OCI-LY7 (cell line): ENCODE data around the gene ROR2.

Experiments
- CTCF ChIP-seq: fragments of 200-600 bp; sonication (generic); conservative IDR thresholded peaks from 2 replicates; pipeline ENCODE4 v1.5.1; 2014; ENCODE audit warnings: mild to moderate bottlenecking, antibody characterized with exemption, low read length, moderate library complexity, mixed read lengths
- EZH2phosphoT487 ChIP-seq: fragments of 200-600 bp; sonication (generic); IDR thresholded peaks from 2 replicates; pipeline ENCODE4 v1.6.1; 2018; ENCODE audit warnings: low read depth, borderline replicate concordance, mild to moderate bottlenecking, mixed run types, antibody characterized with exemption, low read length, moderate library complexity, mixed read lengths

GRCh38 chr9:91533382-91533781 lies 416.6 kb downstream of the ROR2 start:
- TF ChIP-seq CTCF (no peak), EZH2phosphoT487 (no peak)
